ENCODE data around the gene TCF12.

Gene TCF12

DNA sequence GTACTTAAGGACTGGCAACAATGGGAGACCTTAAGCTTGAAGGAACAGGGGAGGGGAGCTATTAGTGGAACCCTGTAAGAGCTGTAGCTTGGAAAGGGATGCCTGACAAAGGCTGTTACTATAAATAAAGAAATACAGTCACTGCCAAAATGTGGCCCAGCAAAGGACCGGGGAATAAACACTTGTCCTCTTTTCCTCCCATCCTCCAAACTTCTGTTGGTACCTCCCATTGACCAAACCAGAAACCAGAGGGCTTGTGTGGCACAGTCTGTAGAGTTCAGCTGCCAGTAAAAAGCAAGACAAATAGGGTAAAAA, 25.1 kb upstream of the TCF12 start:
- H3K27ac Mint-ChIP-seq, result no peak overlapping the region
- H3K9me3 Mint-ChIP-seq, result no peaks in the 10 kb centered on the region
- H3K27me3 Mint-ChIP-seq, result no peaks in the 10 kb centered on the region
- no peaks in the 10 kb centered on the region for H3K36me3 Mint-ChIP-seq (ENCODE audit: low read depth)
- peaks cover 8% of the 10 kb centered on the region for H3K4me1 Mint-ChIP-seq (ENCODE audit: low read depth)
- no peak for DNase-seq
- no peak overlapping the region for H3K4me3 Mint-ChIP-seq

GRCh38 chr15:56894601-56895000, 23.8 kb upstream of the TCF12 start:
- no peak overlapping the region for H3K4me3 Mint-ChIP-seq
- H3K36me3 Mint-ChIP-seq (ENCODE audit: low read depth), result no peaks in the 10 kb centered on the region
- H3K27me3 Mint-ChIP-seq, result no peaks in the 10 kb centered on the region
- H3K27ac Mint-ChIP-seq, result no peak overlapping the region
- no peaks in the 10 kb centered on the region for H3K9me3 Mint-ChIP-seq
- no peaks in the 10 kb centered on the region for H3K4me1 Mint-ChIP-seq (ENCODE audit: low read depth)
- DNase-seq, result no peak

DNA sequence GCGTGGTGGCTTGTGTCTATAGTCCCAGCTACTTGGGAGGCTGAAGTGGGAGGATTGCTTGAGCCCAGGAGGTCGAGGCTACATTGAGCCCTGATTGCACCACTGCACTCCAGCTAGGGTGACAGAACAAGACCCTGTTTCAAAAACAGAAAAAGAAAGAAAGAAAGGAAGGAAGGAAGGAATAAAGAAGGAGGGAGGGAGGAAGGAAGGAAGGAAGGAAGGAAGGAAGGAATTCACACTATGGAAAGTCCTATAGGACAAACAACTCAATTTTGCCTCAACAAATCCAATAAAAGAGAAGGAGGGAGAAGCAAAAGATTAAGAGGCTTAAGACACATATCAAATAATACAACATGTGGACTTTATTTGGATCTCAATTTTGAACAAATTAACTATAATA, 16.5 kb upstream of the TCF12 start:
- Mint-ChIP-seq H3K4me3 (no peak overlapping the region), H3K9me3 (no peaks in the 10 kb centered on the region), H3K27ac (no peak overlapping the region), H3K4me1 (ENCODE audit: low read depth) (peaks cover 7% of the 10 kb centered on the region), H3K27me3 (no peaks in the 10 kb centered on the region), H3K36me3 (ENCODE audit: low read depth) (no peaks in the 10 kb centered on the region)
- DNase-seq, result no peak

DNA sequence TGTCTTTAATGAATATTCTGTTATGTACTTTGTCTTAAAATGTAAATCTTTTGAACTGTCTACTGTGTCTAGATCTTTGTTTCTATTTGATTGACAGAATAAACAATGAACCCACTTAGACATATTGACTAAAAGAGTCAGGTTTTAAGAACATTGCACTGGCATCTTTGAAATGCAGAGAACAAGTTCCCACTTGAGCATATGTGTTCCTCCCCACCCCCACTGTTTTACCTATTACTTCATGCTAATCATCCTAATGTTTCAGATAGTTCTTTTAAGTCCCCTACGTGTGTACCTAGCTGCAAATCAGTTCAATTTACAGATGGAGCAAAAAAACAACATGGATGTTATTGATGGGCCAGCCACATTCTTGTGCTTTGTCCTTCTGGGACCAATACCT, 11.7 kb upstream of the TCF12 start:
- Mint-ChIP-seq H3K4me3 (no peak overlapping the region), H3K9me3 (no peaks in the 10 kb centered on the region), H3K27ac (no peak overlapping the region), H3K4me1 (ENCODE audit: low read depth) (peaks cover 14% of the 10 kb centered on the region), H3K27me3 (no peaks in the 10 kb centered on the region), H3K36me3 (ENCODE audit: low read depth) (no peaks in the 10 kb centered on the region)
- no peak for DNase-seq

- H3K36me3 Mint-ChIP-seq (ENCODE audit: low read depth), result no peaks in the 10 kb centered on the region
- H3K27ac Mint-ChIP-seq, result no peak overlapping the region
- no peaks in the 10 kb centered on the region for H3K9me3 Mint-ChIP-seq
- no peaks in the 10 kb centered on the region for H3K27me3 Mint-ChIP-seq
- DNase-seq, result no peak
- H3K4me1 Mint-ChIP-seq (ENCODE audit: low read depth), result peaks cover 19% of the 10 kb centered on the region
- no peak overlapping the region for H3K4me3 Mint-ChIP-seq
Observed at GRCh38 chr15:56910801-56911200, 7.6 kb upstream of the TCF12 start.

GRCh38 chr15:56913241-56913640, 5.2 kb upstream of the TCF12 start:
- Mint-ChIP-seq H3K27me3 (no peaks in the 10 kb centered on the region), H3K36me3 (ENCODE audit: low read depth) (no peaks in the 10 kb centered on the region), H3K27ac (no peak overlapping the region), H3K9me3 (no peaks in the 10 kb centered on the region), H3K4me1 (ENCODE audit: low read depth) (peaks cover 28% of the 10 kb centered on the region), H3K4me3 (no peak overlapping the region)
- no peak for DNase-seq

DNA sequence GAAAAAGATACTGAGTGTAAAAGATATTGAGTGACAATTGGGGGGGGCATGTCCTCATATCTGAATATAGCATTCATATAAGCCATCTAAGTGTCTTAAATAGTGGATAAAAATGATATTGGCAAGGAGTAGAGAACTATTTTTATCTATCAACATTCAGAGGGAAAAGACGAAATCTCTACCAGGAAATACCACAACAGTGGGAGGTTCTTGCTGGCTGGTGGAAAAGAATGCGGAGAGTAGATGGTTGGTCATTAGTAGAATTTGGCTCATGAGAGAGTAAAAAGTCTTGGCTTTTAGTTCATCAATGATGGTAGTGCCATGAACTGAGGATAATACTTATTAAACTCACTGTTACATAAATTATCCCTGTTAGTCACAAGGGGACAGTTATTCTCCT, 4.8 kb upstream of the TCF12 start:
- no peak overlapping the region for H3K27ac Mint-ChIP-seq
- H3K4me3 Mint-ChIP-seq, result no peak overlapping the region
- H3K4me1 Mint-ChIP-seq (ENCODE audit: low read depth), result peaks cover 28% of the 10 kb centered on the region
- H3K36me3 Mint-ChIP-seq (ENCODE audit: low read depth), result no peaks in the 10 kb centered on the region
- no peak for DNase-seq
- H3K27me3 Mint-ChIP-seq, result no peaks in the 10 kb centered on the region
- no peaks in the 10 kb centered on the region for H3K9me3 Mint-ChIP-seq

GRCh38 chr15:56915888-56916287, 2.6 kb upstream of the TCF12 start:
- H3K27ac Mint-ChIP-seq, result no peak overlapping the region
- H3K4me3 Mint-ChIP-seq, result no peak overlapping the region
- DNase-seq, result no peak
- peaks cover 37% of the 10 kb centered on the region for H3K4me1 Mint-ChIP-seq (ENCODE audit: low read depth)
- H3K9me3 Mint-ChIP-seq, result no peaks in the 10 kb centered on the region
- H3K27me3 Mint-ChIP-seq, result no peaks in the 10 kb centered on the region
- H3K36me3 Mint-ChIP-seq (ENCODE audit: low read depth), result peaks cover 13% of the 10 kb centered on the region

- no peak for DNase-seq
- H3K9me3 Mint-ChIP-seq, result no peaks in the 10 kb centered on the region
- no peak overlapping the region for H3K27ac Mint-ChIP-seq
- H3K27me3 Mint-ChIP-seq, result no peaks in the 10 kb centered on the region
- peak overlapping the region; percentile 81 for H3K4me3 Mint-ChIP-seq
- peaks cover 15% of the 10 kb centered on the region for H3K36me3 Mint-ChIP-seq (ENCODE audit: low read depth)
- peaks cover 38% of the 10 kb centered on the region for H3K4me1 Mint-ChIP-seq (ENCODE audit: low read depth)
Observed at GRCh38 chr15:56916825-56917477, 1.5 kb upstream of the TCF12 start.

- no peaks in the 10 kb centered on the region for H3K9me3 Mint-ChIP-seq
- H3K4me1 Mint-ChIP-seq (ENCODE audit: low read depth), result peaks cover 41% of the 10 kb centered on the region
- peak overlapping the region; percentile 90 for H3K27ac Mint-ChIP-seq
- H3K36me3 Mint-ChIP-seq (ENCODE audit: low read depth), result peaks cover 22% of the 10 kb centered on the region
- no peaks in the 10 kb centered on the region for H3K27me3 Mint-ChIP-seq
- DNase-seq, result no peak
- peak overlapping the region; percentile 81 for H3K4me3 Mint-ChIP-seq
Observed at GRCh38 chr15:56917652-56918045, 795 bp upstream of the TCF12 start.

DNA sequence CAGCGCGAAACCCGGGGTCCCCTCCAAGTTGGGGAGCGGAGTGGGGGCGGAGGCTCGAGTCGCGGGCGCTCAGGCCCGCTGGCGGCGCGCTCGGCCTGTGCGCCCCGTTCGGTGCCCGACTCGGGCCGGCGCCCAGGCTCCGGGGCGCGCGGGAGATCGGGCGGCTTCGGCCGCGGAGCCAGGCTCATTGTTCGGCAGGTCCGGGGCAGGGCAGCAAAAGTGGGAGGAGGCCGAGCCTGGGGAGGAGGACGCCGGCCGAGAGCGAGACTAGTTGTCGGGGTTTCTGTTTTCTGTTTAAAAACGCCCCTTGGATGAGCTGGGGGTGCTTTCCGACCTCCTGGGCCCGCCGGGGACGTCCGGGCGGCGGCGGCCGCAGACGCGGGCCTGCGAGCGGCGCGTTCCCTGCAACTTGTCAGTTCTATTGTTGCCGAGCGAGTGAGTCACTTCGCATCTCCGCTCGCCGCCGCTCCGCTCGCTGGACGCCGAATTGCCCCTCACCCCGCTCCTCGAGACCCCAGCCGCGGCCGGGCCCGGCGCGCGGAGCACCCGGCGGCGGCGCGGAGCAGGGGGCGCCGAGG, 676 bp downstream of the TCF12 start:
- Mint-ChIP-seq H3K4me3 (peak overlapping the region; percentile 90), H3K4me1 (ENCODE audit: low read depth) (peaks cover 52% of the 10 kb centered on the region), H3K36me3 (ENCODE audit: low read depth) (peaks cover 36% of the 10 kb centered on the region), H3K9me3 (no peaks in the 10 kb centered on the region), H3K27me3 (no peaks in the 10 kb centered on the region), H3K27ac (peak overlapping the region; percentile 79)
- DNase-seq, result peak; percentile 77

DNA sequence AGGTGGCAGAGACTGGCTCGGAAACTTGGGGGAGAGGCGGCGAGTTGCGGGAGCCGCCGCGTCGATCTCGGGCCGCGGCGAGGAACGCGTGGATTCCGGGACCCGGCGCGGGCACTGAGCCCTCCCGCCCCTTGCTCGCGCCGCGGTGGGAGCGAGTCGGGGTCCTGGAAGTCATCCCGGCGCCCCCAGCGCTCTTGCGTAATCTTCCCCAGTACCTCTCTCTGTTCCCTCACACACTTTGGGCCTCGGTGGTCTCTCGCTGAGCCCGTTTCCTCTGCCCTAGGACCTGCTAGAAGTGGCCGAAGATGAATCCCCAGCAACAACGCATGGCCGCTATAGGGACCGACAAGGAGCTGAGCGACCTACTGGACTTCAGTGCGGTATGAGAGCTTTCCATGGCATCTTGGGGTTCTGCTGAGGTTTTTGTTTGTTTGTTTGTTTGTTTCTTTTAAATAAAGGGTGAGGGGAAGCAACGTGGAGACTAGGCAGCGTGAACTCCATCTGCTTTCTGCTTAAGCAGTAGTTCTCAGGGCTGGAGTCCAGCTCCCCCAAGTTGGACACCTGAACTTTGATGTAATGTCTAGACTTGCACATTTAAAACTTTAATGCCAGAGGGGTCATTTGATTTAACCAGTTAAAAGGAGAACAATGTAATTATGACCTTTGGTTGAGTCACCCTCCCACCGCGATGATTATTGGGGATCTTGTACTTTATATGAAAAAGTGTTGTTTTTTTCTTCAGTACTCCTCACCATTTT, 1.3 kb downstream of the TCF12 start:
- Mint-ChIP-seq H3K4me3 (peak overlapping the region; percentile 90), H3K4me1 (ENCODE audit: low read depth) (peaks cover 58% of the 10 kb centered on the region), H3K27ac (peak overlapping the region; percentile 93), H3K9me3 (no peaks in the 10 kb centered on the region), H3K27me3 (no peaks in the 10 kb centered on the region), H3K36me3 (ENCODE audit: low read depth) (peaks cover 42% of the 10 kb centered on the region)
- no peak for DNase-seq

- Mint-ChIP-seq H3K4me3 (peak overlapping the region; percentile 90), H3K27me3 (no peaks in the 10 kb centered on the region), H3K9me3 (no peaks in the 10 kb centered on the region), H3K36me3 (ENCODE audit: low read depth) (peaks cover 43% of the 10 kb centered on the region), H3K4me1 (ENCODE audit: low read depth) (peaks cover 58% of the 10 kb centered on the region), H3K27ac (peak overlapping the region; percentile 93)
- DNase-seq, result no peak
Observed at GRCh38 chr15:56920367-56920627, 1.9 kb downstream of the TCF12 start.

DNA sequence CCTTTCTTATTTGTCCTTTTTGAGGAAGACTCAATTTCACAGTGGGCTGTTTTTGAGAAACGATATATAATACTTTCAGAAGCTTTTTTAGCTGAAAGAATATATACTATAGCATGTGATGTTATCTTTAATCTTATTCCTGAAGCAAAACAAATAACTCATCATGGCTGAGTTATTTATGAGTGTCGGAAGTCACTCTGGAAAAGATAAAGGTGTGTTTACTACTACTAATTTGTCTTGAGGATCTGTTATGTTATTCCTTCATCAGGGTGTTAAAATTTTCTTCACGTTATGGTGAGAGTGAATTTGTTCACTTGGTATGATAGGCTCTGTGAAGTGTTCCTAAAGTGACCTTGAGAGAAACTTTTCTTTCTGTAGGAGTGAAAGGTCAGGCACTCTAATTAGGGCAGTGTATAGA, 4.7 kb downstream of the TCF12 start:
- Mint-ChIP-seq H3K36me3 (ENCODE audit: low read depth) (peaks cover 65% of the 10 kb centered on the region), H3K4me3 (no peak overlapping the region), H3K9me3 (no peaks in the 10 kb centered on the region), H3K27me3 (no peaks in the 10 kb centered on the region), H3K27ac (no peak overlapping the region), H3K4me1 (ENCODE audit: low read depth) (peaks cover 57% of the 10 kb centered on the region)
- no peak for DNase-seq

DNA sequence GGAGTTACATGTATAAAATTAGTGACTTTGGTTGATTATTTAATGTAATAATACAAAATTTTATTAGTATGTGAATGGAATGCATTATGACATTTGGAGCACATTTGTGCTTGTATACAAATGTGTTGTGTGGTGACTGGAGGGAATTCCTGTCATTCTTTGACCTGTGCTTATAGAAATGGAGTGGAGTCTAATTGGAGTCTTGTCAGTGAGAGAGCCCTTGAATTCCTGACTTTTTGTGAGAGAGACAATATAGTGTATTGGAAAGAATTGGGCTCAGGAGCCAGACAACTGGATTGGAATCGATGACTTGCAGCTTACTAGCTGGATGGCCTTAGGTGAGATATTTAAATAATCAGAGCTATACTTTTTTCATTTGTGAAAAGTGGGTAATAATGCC, 9.4 kb downstream of the TCF12 start:
- Mint-ChIP-seq H3K36me3 (ENCODE audit: low read depth) (peaks cover 71% of the 10 kb centered on the region), H3K4me1 (ENCODE audit: low read depth) (peaks cover 78% of the 10 kb centered on the region), H3K27ac (no peak overlapping the region), H3K4me3 (no peak overlapping the region), H3K27me3 (no peaks in the 10 kb centered on the region), H3K9me3 (no peaks in the 10 kb centered on the region)
- DNase-seq, result no peak
